ENCODE measurements around the gene GTF3C5.

GRCh38 chr9:132997591-132997990 lies 33.2 kb upstream of the GTF3C5 start:
- TF ChIP-seq POLR2A (IDR thresholded peaks at IDR 0.05), result no peak
- TF ChIP-seq CTCF (IDR thresholded peaks at IDR 0.05), result no peak

Data from ovary (tissue), 3 donors.